GM04503 (cell line): ENCODE measurements around the gene CHCHD10.

Experiments used
- DNase-seq: peaks from one replicate; pipeline ENCODE4 v3.0.0-alpha.2; 2012; ENCODE audit warnings: low read depth

CHCHD10 gene

DNA sequence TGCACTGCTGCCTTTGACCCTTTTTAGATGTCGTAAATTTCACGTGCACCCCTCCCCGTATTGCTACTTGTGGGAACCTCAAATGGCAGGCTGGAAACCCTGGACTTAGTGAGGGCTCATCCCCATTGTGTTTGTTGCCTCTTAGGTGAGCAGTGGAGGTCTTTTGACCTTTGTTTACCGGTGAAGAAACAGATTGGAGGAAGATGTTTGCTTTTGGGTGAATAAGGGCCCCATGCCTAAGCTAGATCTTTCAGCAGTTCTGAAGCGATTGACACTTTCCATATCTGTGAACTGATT lies 19.8 kb upstream of the CHCHD10 start:
- DNase-seq, result no peak

DNA sequence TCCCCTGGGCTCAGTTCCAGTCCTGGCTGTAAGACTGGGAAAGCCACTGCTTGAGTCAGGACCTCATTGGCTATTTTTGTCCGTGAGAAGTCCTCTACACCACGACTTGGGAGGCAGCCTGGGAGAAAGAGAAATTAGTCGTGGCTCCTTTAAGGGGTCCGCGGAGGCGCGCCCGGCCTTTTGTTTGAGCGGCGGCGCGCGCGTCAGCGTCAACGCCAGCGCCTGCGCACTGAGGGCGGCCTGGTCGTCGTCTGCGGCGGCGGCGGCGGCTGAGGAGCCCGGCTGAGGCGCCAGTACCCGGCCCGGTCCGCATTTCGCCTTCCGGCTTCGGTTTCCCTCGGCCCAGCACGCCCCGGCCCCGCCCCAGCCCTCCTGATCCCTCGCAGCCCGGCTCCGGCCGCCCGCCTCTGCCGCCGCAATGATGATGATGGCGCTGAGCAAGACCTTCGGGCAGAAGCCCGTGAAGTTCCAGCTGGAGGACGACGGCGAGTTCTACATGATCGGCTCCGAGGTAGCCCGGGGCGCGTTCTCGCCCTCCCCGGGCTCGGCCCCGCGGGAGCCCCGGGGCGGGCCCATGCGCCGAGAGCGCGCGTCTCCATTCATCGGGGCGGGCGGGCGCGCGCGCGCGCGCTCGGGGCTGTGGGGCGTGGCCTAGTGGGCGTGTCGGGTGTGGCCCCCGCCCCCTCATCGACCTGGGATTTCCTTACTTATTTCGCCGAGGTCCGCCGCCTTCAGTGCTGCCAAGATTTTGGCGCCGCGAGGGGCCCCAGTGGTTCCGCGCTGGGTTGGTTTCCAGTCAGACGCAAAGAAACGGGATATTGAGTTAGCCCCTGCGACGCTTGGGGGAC lies 19.2 kb upstream of the CHCHD10 start, which contains the start of gene SMARCB1:
Gene SMARCB1 (plus strand): TSS at position 215 of the 848 bp plus-strand sequence. CDS start 204 bp downstream, at position 419.
- peak; percentile 77 for DNase-seq

GRCh38 chr22:23786261-23786710 lies 18.5 kb upstream of the CHCHD10 start:
- no peak for DNase-seq

DNA sequence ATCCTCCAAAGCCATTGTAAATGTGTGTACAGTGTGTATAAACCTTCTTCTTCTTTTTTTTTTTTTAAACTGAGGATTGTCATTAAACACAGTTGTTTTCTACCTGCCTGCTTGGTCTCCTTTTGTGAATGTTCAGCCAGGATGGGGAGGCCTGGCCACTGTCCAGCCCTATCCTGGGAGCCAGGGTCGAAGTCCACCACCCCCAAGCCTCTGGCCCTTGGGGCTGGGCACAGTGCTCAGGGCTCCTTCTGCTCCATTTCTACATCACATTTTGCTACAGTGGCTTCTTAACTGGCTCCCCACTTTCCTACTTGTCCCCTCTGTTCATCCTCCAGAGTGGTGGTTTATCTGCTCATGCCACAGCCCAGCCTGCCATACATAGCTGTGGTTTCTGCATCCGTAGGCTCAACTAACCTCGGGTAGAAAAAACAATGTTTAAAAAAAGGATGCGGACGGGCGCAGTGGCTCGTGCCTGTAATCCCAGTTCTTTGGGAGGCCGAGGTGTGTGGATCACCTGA lies 16.5 kb upstream of the CHCHD10 start:
- no peak for DNase-seq

DNA sequence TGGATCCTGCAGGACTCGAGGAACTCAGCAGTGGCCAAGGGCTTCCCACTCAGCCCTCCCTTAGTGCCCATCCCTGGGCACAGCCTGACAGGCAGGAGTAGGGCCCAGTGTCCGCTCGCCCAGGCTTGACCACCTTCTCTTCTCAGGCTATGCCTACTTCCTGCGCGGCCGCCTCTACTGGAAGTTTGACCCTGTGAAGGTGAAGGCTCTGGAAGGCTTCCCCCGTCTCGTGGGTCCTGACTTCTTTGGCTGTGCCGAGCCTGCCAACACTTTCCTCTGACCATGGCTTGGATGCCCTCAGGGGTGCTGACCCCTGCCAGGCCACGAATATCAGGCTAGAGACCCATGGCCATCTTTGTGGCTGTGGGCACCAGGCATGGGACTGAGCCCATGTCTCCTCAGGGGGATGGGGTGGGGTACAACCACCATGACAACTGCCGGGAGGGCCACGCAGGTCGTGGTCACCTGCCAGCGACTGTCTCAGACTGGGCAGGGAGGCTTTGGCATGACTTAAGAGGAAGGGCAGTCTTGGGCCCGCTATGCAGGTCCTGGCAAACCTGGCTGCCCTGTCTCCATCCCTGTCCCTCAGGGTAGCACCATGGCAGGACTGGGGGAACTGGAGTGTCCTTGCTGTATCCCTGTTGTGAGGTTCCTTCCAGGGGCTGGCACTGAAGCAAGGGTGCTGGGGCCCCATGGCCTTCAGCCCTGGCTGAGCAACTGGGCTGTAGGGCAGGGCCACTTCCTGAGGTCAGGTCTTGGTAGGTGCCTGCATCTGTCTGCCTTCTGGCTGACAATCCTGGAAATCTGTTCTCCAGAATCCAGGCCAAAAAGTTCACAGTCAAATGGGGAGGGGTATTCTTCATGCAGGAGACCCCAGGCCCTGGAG lies 15.7 kb upstream of the CHCHD10 start:
- DNase-seq, result no peak

- DNase-seq, result no peak
Measured at GRCh38 chr22:23782703-23783102, 14.9 kb upstream of the CHCHD10 start.

DNA sequence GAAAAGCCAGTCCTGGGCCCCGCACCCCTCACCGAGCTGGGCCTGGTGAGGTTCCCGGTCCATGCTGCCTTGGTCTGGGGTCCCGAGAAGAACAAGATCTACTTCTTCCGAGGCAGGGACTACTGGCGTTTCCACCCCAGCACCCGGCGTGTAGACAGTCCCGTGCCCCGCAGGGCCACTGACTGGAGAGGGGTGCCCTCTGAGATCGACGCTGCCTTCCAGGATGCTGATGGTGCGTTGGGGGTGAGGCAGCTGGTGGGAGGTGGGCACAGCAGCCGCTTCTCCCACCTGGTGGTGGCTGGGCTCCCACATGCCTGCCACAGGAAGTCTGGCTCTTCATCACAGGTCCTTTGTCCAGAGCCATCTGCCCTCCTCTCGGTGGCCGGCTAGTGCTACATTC lies 14.5 kb upstream of the CHCHD10 start:
- no peak for DNase-seq

- peak; percentile 60 for DNase-seq
Measured at GRCh38 chr22:23781511-23782183, 13.9 kb upstream of the CHCHD10 start.

- no peak for DNase-seq
Measured at GRCh38 chr22:23781065-23781464, 13.3 kb upstream of the CHCHD10 start.

DNA sequence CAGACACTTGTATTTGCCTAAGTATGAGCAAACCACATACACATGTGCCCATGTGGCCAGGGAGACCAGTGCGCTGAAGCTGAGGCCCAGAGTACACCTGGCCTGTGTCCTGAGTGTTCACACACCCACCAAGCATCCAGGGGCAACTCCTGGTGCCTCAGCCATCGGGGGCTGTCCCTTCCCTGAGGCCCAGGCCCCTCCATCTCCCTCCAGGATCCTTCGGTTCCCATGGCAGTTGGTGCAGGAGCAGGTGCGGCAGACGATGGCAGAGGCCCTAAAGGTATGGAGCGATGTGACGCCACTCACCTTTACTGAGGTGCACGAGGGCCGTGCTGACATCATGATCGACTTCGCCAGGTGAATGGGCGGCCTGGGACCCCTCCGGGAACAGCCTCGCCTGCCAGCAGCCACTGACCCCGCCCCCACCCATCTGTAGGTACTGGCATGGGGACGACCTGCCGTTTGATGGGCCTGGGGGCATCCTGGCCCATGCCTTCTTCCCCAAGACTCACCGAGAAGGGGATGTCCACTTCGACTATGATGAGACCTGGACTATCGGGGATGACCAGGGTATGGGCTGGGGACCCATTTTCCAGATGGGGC lies 12.5 kb upstream of the CHCHD10 start:
- no peak for DNase-seq

GRCh38 chr22:23779731-23780130 lies 12.0 kb upstream of the CHCHD10 start:
- no peak for DNase-seq

GRCh38 chr22:23779083-23779482 lies 11.3 kb upstream of the CHCHD10 start:
- no peak for DNase-seq

- DNase-seq, result no peak
Measured at GRCh38 chr22:23778577-23778900, 10.8 kb upstream of the CHCHD10 start.

- no peak for DNase-seq
Measured at GRCh38 chr22:23777776-23778576, 10.2 kb upstream of the CHCHD10 start.

- DNase-seq, result no peak
Measured at GRCh38 chr22:23775779-23776375, 8.1 kb upstream of the CHCHD10 start.

DNA sequence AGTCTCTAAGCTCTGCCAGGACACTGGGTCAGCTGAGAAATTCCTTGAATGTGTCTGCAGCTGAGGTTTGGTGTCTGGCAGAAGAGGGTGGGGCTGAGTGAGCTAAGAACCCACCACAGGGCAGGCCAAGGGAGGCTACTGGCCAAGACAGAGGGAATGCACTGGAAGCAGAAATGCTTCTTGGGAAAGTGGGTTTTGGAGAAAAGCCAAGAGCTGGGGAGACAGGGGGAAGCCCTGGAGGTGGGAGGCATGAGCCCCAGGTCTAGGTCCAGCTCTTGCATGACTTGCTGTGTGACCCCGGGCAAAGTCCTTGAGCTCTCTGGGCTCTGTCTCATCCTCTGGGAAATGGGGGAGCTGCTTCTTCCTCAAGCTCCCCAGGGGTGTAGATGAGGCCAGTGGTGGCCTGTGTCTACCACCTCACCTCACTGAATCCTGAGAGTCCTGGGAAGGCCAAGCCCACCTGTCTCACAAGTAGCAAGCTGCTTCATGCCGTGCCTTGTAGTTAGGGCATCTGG lies 7.2 kb upstream of the CHCHD10 start:
- DNase-seq, result no peak

DNA sequence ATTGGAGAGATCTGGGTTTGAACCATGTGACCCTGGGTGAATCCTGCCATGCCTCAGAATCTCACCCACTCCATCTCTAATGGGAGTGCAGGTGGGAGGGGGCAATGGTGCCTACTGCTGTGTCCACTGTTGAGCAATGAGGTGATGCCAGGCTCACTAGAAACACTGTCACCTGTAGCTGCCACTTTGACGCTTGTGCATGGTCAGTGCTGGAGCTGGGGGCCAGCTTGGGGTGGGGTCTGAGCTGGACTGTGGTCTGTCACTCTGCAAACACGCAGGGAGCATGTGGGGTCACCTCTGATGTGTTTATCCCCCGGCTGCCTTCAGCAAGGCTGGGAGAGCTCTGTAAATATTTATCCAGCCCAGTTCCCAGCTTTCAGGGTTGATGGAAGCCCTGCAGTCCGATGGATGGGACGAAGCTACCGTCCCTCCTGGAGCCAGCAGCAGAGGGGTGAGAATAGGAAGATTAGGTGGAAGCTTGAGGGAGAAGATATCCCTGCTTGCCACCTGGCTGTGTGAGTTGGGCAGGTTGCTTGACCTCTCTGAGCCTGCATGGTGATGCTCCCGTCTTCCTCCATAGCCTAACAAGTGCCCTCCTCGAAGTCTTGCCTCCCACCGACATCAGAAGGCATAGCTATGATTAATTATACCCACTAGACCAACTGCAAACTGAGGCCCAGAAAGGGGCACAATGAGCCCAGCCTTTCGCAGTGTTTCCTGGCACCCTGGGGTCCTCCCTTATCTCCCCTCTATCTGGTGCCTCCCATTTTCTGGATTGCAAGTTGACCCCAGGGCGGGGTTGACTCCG lies 6.5 kb upstream of the CHCHD10 start:
- no peak for DNase-seq

DNA sequence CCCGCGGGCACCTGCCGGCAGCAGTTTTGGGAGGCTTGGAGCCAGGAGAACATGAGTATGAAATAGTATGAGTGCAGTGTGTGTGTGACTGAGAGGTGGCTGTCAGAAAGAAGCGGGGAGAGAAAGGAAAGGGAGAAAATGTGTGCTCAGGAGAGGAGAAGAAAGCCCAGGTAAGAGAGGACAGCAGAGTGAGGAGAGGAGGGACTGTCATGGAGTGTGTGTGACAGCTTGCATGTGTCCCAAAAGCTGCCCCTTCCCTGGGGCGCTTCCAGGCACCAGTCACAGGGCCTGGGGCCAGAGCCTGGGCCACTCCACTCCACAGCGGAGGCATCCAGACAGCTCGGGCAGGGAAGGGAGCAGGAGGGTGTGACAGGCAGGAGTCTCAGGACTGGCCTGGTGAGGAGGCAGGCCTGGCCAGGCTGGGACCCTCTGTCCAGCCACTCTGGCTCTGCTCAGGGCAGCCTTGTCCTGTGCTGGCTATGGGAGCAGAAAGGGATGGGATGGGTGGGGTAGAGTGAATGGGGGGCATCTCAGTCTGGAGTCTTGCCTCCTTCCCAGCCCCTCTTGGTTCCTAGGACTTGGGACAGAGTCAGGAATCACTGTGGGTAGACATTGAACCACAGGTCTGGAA lies 5.8 kb upstream of the CHCHD10 start:
- DNase-seq, result no peak
